Testis (tissue), 2 donors: ENCODE measurements around the gene SLC16A12.

Source experiments
- POLR2A ChIP-seq: fragments of 450-650 bp; IDR thresholded peaks from one replicate; pipeline ENCODE4 v1.6.1; 2017; ENCODE audit warnings: antibody characterized with exemption, mild to moderate bottlenecking, moderate library complexity
- TF ChIP-seq, protein P1 (sequence below), 3 experiments: fragments of 450-650 bp in 2 of 3; fragments of 200-600 bp in 1 of 3; sonication (generic) in 1 of 3; IDR thresholded peaks; one replicate each; pipeline ENCODE4 v1.5.1; 2016 to 2019; ENCODE audit warnings: antibody characterized with exemption in 3 of 3, mild to moderate bottlenecking in 2 of 3, moderate library complexity in 1 of 3

DNA sequence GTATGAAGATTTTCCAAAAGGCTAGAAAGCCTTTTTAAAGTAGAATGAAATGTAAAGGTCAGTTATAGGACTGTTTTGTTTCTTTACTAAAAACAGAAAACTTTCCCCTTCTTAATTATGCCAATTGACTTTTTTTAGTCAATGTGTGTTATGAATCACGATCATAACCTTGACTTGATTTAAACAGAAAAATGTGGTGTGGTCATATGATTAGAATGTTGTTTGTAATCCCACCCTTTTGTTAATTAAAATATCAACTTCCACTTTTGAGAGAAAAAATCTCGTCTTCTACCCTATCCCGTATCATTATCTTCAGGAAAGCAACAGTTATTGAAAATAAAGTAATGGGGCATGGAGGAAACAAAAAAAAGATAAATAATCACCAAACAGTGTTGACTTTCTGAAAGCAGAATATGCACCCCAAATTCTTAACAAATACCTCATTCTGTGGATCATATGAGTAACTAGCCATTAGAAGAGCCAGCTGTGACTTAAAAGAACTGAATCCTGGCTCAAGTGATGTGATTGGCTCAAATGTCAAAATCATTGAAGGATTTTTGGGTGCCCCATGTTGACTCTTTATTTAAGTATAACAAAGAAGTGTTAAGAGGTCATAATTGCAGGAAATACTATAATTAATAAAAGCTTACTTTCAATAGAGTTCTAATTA lies 32.3 kb upstream of the SLC16A12 start:
- TF ChIP-seq, protein P1, sequence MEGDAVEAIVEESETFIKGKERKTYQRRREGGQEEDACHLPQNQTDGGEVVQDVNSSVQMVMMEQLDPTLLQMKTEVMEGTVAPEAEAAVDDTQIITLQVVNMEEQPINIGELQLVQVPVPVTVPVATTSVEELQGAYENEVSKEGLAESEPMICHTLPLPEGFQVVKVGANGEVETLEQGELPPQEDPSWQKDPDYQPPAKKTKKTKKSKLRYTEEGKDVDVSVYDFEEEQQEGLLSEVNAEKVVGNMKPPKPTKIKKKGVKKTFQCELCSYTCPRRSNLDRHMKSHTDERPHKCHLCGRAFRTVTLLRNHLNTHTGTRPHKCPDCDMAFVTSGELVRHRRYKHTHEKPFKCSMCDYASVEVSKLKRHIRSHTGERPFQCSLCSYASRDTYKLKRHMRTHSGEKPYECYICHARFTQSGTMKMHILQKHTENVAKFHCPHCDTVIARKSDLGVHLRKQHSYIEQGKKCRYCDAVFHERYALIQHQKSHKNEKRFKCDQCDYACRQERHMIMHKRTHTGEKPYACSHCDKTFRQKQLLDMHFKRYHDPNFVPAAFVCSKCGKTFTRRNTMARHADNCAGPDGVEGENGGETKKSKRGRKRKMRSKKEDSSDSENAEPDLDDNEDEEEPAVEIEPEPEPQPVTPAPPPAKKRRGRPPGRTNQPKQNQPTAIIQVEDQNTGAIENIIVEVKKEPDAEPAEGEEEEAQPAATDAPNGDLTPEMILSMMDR (IDR thresholded peaks at IDR 0.05) = no peak
- no peak for TF ChIP-seq POLR2A
